Epithelial cell of umbilical artery (primary cell): ENCODE results near the gene LRRK1. TPM values are rescaled to one million over a fixed set of nuclear protein-coding genes. Genes with fewer than 3 reads are reported as not detected.

Source experiments
- total RNA-seq: library from RNA; depleted of rRNA; stranded (reverse); fragments of >200 nt; gene quantifications from 2 replicates; pipeline ENCODE4 v1.2.3, GENCODE V29; 2014

Gene LRRK1, protein sequence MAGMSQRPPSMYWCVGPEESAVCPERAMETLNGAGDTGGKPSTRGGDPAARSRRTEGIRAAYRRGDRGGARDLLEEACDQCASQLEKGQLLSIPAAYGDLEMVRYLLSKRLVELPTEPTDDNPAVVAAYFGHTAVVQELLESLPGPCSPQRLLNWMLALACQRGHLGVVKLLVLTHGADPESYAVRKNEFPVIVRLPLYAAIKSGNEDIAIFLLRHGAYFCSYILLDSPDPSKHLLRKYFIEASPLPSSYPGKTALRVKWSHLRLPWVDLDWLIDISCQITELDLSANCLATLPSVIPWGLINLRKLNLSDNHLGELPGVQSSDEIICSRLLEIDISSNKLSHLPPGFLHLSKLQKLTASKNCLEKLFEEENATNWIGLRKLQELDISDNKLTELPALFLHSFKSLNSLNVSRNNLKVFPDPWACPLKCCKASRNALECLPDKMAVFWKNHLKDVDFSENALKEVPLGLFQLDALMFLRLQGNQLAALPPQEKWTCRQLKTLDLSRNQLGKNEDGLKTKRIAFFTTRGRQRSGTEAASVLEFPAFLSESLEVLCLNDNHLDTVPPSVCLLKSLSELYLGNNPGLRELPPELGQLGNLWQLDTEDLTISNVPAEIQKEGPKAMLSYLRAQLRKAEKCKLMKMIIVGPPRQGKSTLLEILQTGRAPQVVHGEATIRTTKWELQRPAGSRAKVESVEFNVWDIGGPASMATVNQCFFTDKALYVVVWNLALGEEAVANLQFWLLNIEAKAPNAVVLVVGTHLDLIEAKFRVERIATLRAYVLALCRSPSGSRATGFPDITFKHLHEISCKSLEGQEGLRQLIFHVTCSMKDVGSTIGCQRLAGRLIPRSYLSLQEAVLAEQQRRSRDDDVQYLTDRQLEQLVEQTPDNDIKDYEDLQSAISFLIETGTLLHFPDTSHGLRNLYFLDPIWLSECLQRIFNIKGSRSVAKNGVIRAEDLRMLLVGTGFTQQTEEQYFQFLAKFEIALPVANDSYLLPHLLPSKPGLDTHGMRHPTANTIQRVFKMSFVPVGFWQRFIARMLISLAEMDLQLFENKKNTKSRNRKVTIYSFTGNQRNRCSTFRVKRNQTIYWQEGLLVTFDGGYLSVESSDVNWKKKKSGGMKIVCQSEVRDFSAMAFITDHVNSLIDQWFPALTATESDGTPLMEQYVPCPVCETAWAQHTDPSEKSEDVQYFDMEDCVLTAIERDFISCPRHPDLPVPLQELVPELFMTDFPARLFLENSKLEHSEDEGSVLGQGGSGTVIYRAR (N-terminal part only)
- 5.2 and 9.0 TPM in 2 replicates for total RNA-seq

DNA sequence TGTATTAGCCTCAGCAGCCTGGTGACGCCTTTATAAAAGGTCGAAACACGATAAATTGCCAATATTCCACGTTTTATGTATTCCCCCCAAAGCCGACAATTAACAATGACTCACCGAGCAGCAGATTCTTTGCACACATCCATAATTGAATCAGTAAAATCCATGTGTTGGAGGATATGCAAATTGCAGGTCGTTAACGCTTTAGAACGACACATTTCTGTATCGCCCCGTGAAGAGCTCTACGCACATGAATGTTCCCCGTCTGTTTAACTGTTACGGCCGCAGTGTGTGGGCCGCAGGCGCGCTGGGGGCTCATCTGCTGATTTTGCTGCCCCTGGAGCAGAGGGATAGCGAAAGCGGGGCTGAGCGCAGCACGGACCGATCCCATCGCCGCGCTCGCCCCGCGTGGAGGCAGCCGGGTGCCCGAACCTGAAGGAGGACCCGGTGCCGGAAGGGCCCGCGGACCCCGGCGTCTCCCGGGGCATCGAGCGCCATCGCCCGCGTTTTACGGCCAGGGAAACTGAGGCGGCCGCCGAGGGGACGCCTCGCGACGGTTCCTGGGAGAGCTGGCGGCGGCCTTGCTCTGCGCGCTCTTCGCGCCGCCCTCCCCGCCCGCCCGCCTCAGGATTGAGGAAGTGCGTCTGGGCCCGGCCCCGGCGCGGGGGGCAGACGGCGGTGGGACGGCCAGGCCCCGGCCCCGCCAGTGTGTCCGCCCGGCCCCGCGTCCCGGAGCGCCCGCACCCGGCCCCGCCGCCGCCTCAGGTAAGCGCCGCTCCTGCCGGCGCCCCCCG, at the start of gene LRRK1:
TSS of gene LRRK1 (plus strand) at position 668 of the 791 bp plus-strand sequence. CDS start 5,276 bp downstream, outside the sequence.

DNA sequence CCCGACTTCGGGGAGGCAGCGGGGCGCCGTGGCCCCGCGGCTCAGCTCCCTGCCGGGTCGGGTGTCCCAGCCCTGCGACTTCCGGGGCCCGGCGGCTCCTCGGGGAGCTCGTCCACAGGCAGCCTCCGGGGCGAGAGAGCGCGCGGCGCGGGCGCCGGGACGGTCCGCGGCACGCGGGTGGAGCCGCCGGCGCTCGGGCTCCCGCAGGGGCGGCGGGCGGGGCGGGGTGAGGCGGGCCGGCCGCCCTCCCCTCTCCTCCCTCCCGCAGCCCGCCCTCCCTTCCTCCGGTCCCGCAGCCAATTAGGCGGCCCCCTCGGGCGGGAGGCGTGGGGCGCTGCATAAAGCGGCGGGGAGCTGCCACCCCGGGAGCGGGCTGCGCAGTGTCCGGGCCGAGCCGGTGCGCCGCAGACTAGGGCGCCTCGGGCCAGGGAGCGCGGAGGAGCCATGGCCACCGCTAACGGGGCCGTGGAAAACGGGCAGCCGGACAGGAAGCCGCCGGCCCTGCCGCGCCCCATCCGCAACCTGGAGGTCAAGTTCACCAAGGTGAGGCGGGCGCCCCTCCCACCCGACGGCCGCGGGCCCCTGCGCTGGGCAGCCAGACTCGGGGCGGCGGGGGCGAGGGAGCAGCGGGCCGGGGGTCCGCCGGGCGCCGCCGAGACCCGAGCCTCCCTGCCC, 39.6 kb upstream of the LRRK1 start, which contains the start of gene ALDH1A3:
TSS of gene ALDH1A3 (plus strand) at position 368 of the 675 bp plus-strand sequence. CDS start at position 445, 77 bp downstream.

Other genes starting within 250 kb of the LRRK1 start
- gene ALDH1A3, start 39.5 kb upstream of the LRRK1 start, total RNA-seq = 14.9 and 46.4 TPM in 2 replicates